Esophagus muscularis mucosa (tissue), 4 donors: Measurements from ENCODE around the gene CHCHD3. TPM values are rescaled to one million over a fixed set of nuclear protein-coding genes. Genes with fewer than 3 reads are reported as not detected.

Source experiments
- DNase-seq: peaks from one replicate; pipeline ENCODE4 v3.0.0-alpha.2; 2017; ENCODE audit errors: extremely low spot score
- H3K27ac ChIP-seq, 4 donors: fragments of 200-600 bp; sonication (generic); replicated peaks in 1 of 4; 1 replicate in 3 of 4; 2 replicates in 1 of 4; pipeline ENCODE4 v1.5.1; 2016 to 2019; ENCODE audit warnings: mild to moderate bottlenecking in 1 of 4
- H3K27me3 ChIP-seq, 4 donors: fragments of 200-600 bp; sonication (generic); one replicate each; pipeline versions ENCODE4 v1.5.1 to v1.6.0; 2016 to 2019
- H3K36me3 ChIP-seq, 4 donors: fragments of 200-600 bp; sonication (generic); one replicate each; pipeline ENCODE4 v1.5.1; 2016 to 2019
- H3K4me1 ChIP-seq, 4 donors: fragments of 200-600 bp; sonication (generic); one replicate each; pipeline ENCODE4 v1.5.1; 2016 to 2019
- H3K4me3 ChIP-seq, 4 donors: fragments of 200-600 bp; sonication (generic); 1 replicate in 2 of 4; 2 replicates in 2 of 4; pipeline ENCODE4 v1.5.1; 2016 to 2019; ENCODE audit warnings: mild to moderate bottlenecking in 4 of 4, moderate library complexity in 1 of 4
- H3K9me3 ChIP-seq, 4 donors: fragments of 200-600 bp; sonication (generic); 1 replicate in 3 of 4; 2 replicates in 1 of 4; pipeline ENCODE4 v1.5.1; 2016 to 2019
- EP300 ChIP-seq: sonication (generic); formaldehyde crosslinking; IDR thresholded peaks from one replicate; pipeline ENCODE4 v1.6.1; 2017; ENCODE audit warnings: antibody characterized with exemption
- POLR2A ChIP-seq: fragments of 450-650 bp; IDR thresholded peaks from one replicate; pipeline ENCODE4 v1.6.1; 2017; ENCODE audit warnings: antibody characterized with exemption, moderate library complexity, mild to moderate bottlenecking, low read depth
- POLR2AphosphoS5 ChIP-seq, 2 donors: sonication (generic); formaldehyde crosslinking; IDR thresholded peaks; one replicate each; pipeline ENCODE4 v1.6.1; 2017; ENCODE audit warnings: antibody characterized with exemption in 2 of 2
- WGBS: methylation state at CpG from one replicate; pipeline ENCODE4 v1.1.5; 2018; 5-methylcytosine and 5-hydroxymethylcytosine counted together
- intact Hi-C: fragments of 100-400 bp; cut with DNase I; formaldehyde crosslinking; loops from one replicate; pipeline ENCODE4 v1.15.1; 2023
- total RNA-seq, 4 donors: library from RNA; depleted of rRNA; stranded (reverse); fragments of >200 nt; gene quantifications; one replicate each; pipeline versions ENCODE4 v1.1.0 to v1.2.1, GENCODE V29; 2016
- TF ChIP-seq, protein P1 (sequence below), 3 experiments: fragments of 200-600 bp in 2 of 3; fragments of 450-650 bp in 1 of 3; sonication (generic) in 2 of 3; IDR thresholded peaks; one replicate each; pipeline ENCODE4 v1.5.1; 2017 to 2019; ENCODE audit warnings: antibody characterized with exemption in 3 of 3, mild to moderate bottlenecking in 2 of 3, moderate library complexity in 1 of 3

The CHCHD3 gene
- total RNA-seq, 4 donors from 2014 or later = 58.6 to 74.3 (median 68.9) TPM

DNA sequence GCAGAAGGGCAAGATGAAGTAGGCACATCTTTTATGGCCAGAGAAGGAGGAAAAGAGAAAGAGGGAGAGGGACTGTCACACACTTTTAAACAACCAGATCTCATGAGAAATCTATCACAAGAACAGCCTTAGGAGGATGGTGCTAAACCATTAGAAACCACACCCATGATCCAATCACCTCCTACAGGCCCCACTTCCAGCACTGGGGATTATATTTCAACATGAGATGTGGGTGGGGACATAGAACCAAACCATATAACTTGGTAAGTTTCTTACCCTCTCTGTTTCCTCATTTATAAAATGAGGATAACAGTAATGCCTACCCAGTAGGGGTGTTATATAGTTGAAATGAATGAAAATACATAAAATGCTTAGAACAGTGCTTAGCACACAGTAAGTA lies 66.0 kb downstream of the CHCHD3 start:
- intact Hi-C loops = no loop called here
- H3K27ac ChIP-seq = no peak overlapping the region
- no peak overlapping the region for H3K4me3 ChIP-seq
- TF ChIP-seq POLR2A (no peak), EP300 (no peak), POLR2AphosphoS5 (IDR thresholded peaks at IDR 0.05) (no peak)
- TF ChIP-seq, protein P1, sequence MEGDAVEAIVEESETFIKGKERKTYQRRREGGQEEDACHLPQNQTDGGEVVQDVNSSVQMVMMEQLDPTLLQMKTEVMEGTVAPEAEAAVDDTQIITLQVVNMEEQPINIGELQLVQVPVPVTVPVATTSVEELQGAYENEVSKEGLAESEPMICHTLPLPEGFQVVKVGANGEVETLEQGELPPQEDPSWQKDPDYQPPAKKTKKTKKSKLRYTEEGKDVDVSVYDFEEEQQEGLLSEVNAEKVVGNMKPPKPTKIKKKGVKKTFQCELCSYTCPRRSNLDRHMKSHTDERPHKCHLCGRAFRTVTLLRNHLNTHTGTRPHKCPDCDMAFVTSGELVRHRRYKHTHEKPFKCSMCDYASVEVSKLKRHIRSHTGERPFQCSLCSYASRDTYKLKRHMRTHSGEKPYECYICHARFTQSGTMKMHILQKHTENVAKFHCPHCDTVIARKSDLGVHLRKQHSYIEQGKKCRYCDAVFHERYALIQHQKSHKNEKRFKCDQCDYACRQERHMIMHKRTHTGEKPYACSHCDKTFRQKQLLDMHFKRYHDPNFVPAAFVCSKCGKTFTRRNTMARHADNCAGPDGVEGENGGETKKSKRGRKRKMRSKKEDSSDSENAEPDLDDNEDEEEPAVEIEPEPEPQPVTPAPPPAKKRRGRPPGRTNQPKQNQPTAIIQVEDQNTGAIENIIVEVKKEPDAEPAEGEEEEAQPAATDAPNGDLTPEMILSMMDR (IDR thresholded peaks at IDR 0.05) = no peak
- no peaks in the 10 kb centered on the region for H3K9me3 ChIP-seq
- no peaks in the 10 kb centered on the region for H3K27me3 ChIP-seq
- H3K36me3 ChIP-seq = no peaks in the 10 kb centered on the region
- H3K4me1 ChIP-seq = peaks cover 0 to 14% (median 7%) of the 10 kb centered on the region in 4 donors
- DNase-seq = no peak

DNA sequence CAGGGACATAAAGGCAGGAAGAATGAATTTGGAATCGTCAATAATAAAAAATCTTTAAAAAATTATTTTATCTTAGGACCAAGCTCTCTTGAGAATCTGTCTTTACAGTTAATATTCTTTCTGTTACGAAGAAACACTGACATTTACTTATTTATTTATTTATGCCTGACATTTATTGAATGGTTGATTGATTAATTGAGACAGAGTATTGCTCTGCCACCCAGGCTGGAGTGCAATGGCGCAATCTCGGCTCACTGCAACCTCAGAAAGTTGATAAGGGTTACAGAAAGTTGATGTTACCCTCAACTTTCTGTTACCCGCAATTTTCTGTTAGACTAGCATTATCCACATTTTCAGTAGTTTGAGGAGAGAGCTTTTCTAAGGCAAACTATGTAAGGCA lies 70.1 kb downstream of the CHCHD3 start:
- Histone ChIP-seq H3K27ac (no peak overlapping the region), H3K36me3 (no peaks in the 10 kb centered on the region), H3K27me3 (no peaks in the 10 kb centered on the region), H3K4me3 (no peak overlapping the region), H3K4me1 (peaks cover 0 to 10% (median 3%) of the 10 kb centered on the region in 4 donors), H3K9me3 (no peaks in the 10 kb centered on the region)
- WGBS = 92% methylated on average over 5 of the region's 5 CpGs
- TF ChIP-seq, protein P1 (IDR thresholded peaks at IDR 0.05) = no peak
- no peak for TF ChIP-seq POLR2AphosphoS5 (IDR thresholded peaks at IDR 0.05)
- no peak for TF ChIP-seq EP300
- no peak for TF ChIP-seq POLR2A
- intact Hi-C loops = no loop called here
- DNase-seq = no peak

DNA sequence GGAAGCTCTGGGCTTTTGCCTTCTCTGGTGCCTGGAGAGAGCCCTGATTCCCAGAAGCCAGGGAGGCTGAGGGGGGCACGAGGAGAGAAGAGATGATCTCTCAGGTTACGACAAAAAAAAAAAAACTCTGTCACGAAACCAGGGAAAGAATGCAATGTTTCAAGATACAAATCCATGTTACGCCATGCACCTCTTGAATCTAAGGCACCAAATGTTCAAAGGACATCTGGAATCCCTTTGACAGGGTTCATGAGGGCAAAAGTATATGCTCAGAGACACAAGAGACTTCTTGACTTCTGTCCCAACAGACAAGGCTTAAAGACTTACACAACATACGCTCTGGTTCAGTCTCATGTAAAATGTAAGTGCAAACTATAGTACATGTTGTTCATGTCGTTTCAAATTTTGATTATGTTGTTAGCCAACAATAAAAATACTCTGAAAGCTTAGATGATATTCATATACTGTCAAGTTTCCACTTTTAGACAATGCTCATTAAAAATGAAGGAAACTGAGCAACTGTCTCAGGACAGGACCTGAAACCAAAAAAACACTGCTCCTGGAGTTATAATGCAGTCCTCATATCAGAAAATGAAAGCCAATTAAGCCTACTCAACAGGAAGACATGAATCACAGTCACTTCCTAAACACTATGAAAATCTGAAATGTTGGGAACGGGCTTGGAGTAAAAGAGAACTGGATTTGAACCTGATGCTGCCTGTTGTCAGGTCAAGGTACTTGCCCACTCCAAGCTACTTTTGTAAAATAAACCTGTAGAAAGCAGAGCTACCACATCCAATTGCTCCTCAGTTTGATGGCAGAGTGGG lies 72.3 kb downstream of the CHCHD3 start:
- H3K27me3 ChIP-seq = no peaks in the 10 kb centered on the region
- no peak overlapping the region for H3K4me3 ChIP-seq
- H3K9me3 ChIP-seq = no peaks in the 10 kb centered on the region
- 86% methylated on average over 7 of the region's 7 CpGs for WGBS
- H3K27ac ChIP-seq = no peak overlapping the region
- no peak for DNase-seq
- H3K36me3 ChIP-seq = no peaks in the 10 kb centered on the region
- intact Hi-C loops = no loop called here
- H3K4me1 ChIP-seq = no peaks in the 10 kb centered on the region
- TF ChIP-seq, protein P1 (IDR thresholded peaks at IDR 0.05) = no peak
- no peak for TF ChIP-seq POLR2A
- no peak for TF ChIP-seq POLR2AphosphoS5 (IDR thresholded peaks at IDR 0.05)
- TF ChIP-seq EP300 = no peak

DNA sequence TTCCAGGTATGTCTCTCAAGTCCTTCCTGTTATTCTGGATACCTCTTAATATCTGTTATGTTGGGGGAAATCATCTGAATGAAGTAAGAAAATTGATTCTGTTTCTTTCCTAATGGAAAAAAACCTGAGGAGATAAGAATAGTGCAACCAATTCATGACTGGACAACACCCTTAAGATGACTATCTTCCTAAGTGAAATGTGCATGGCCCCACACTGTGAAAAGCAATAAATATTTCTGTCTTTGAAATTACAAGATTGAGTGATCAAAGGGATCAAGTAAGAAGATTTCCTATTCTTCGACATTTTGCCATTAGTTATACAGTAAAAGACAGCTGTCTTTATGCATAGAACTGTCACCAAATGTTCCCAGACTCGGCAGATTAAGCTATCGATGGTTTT lies 73.9 kb downstream of the CHCHD3 start:
- Histone ChIP-seq H3K27me3 (no peaks in the 10 kb centered on the region), H3K4me1 (peaks cover 5 to 8% (median 7%) of the 10 kb centered on the region in 4 donors), H3K9me3 (no peaks in the 10 kb centered on the region), H3K36me3 (no peaks in the 10 kb centered on the region), H3K4me3 (no peak overlapping the region), H3K27ac (no peak overlapping the region)
- TF ChIP-seq POLR2AphosphoS5 (IDR thresholded peaks at IDR 0.05) (no peak), POLR2A (no peak), EP300 (no peak)
- TF ChIP-seq, protein P1 (IDR thresholded peaks at IDR 0.05) = no peak
- no peak for DNase-seq
- intact Hi-C loops = no loop called here
- WGBS = 92% methylated on average over 3 of the region's 3 CpGs
